KMS-11 (cell line): Measurements from ENCODE around the gene ESX1.

Source experiments
- H2AFZ ChIP-seq: fragments of 200-600 bp; sonication (generic); 2 replicates; pipeline ENCODE4 v1.6.1; 2016; ENCODE audit warnings: antibody characterized with exemption, mixed run types, low read depth
- H3K27ac ChIP-seq: fragments of 200-600 bp; sonication (generic); 2 replicates; pipeline ENCODE4 v1.6.1; 2016; ENCODE audit warnings: mild to moderate bottlenecking, mixed run types
- H3K27me3 ChIP-seq: fragments of 200-600 bp; sonication (generic); 2 replicates; pipeline ENCODE4 v1.6.1; 2017; ENCODE audit warnings: mild to moderate bottlenecking, low read depth, mixed run types, moderate library complexity; ENCODE audit not compliant: insufficient read depth
- H3K36me3 ChIP-seq: fragments of 200-600 bp; sonication (generic); 2 replicates; pipeline ENCODE4 v1.6.1; 2017; ENCODE audit warnings: mild to moderate bottlenecking, mixed run types; ENCODE audit not compliant: insufficient read depth
- H3K4me1 ChIP-seq: fragments of 200-600 bp; sonication (generic); 2 replicates; pipeline ENCODE4 v1.6.1; 2016; ENCODE audit warnings: mild to moderate bottlenecking, low read depth, mixed run types; ENCODE audit not compliant: poor library complexity, severe bottlenecking
- H3K4me2 ChIP-seq: fragments of 200-600 bp; sonication (generic); 2 replicates; pipeline ENCODE4 v1.7.0; 2016; ENCODE audit warnings: mild to moderate bottlenecking, mixed run types
- H3K4me3 ChIP-seq: fragments of 200-600 bp; sonication (generic); IDR thresholded peaks from 2 replicates; pipeline ENCODE4 v1.6.1; 2017; ENCODE audit warnings: low read depth, low read length, mixed read lengths; ENCODE audit not compliant: insufficient read depth
- H3K79me2 ChIP-seq: fragments of 200-600 bp; sonication (generic); 2 replicates; pipeline ENCODE4 v1.6.1; 2016; ENCODE audit warnings: low read depth, mixed run types; ENCODE audit not compliant: insufficient read depth
- H3K9ac ChIP-seq: fragments of 200-600 bp; sonication (generic); 2 replicates; pipeline ENCODE4 v1.6.1; 2016; ENCODE audit warnings: mild to moderate bottlenecking, mixed run types
- H4K20me1 ChIP-seq: fragments of 200-600 bp; sonication (generic); 2 replicates; pipeline ENCODE4 v1.6.1; 2016; ENCODE audit warnings: mild to moderate bottlenecking, mixed run types; ENCODE audit not compliant: insufficient read depth
- CTCF ChIP-seq: fragments of 200-600 bp; sonication (generic); conservative IDR thresholded peaks from 2 replicates; pipeline ENCODE4 v1.6.1; 2017; ENCODE audit warnings: low read depth, mild to moderate bottlenecking, antibody characterized with exemption, low read length, moderate library complexity, mixed read lengths

The ESX1 gene

GRCh38 chrX:104285201-104285600 is 30.5 kb upstream of the ESX1 start:
- H3K9ac ChIP-seq, result no peak overlapping the region
- no peak for TF ChIP-seq CTCF
- no peak overlapping the region for H3K4me3 ChIP-seq
- no peak overlapping the region for H2AFZ ChIP-seq
- no peaks in the 10 kb centered on the region for H3K27me3 ChIP-seq
- H3K4me1 ChIP-seq, result no peaks in the 10 kb centered on the region
- no peak overlapping the region for H3K4me2 ChIP-seq
- no peaks in the 10 kb centered on the region for H3K79me2 ChIP-seq
- no peaks in the 10 kb centered on the region for H4K20me1 ChIP-seq
- no peaks in the 10 kb centered on the region for H3K36me3 ChIP-seq
- H3K27ac ChIP-seq, result no peak overlapping the region

- H3K4me2 ChIP-seq, result no peak overlapping the region
- H3K27ac ChIP-seq, result no peak overlapping the region
- no peak for TF ChIP-seq CTCF
- no peaks in the 10 kb centered on the region for H3K27me3 ChIP-seq
- H3K4me1 ChIP-seq, result no peaks in the 10 kb centered on the region
- H4K20me1 ChIP-seq, result no peaks in the 10 kb centered on the region
- H3K79me2 ChIP-seq, result no peaks in the 10 kb centered on the region
- H2AFZ ChIP-seq, result no peak overlapping the region
- no peak overlapping the region for H3K4me3 ChIP-seq
- H3K9ac ChIP-seq, result no peak overlapping the region
- H3K36me3 ChIP-seq, result no peaks in the 10 kb centered on the region
These were observed 29.8 kb upstream of the ESX1 start for GRCh38 chrX:104284507-104284906.

GRCh38 chrX:104282166-104282725 is 27.5 kb upstream of the ESX1 start:
- no peaks in the 10 kb centered on the region for H3K4me1 ChIP-seq
- no peak for TF ChIP-seq CTCF
- no peaks in the 10 kb centered on the region for H4K20me1 ChIP-seq
- no peaks in the 10 kb centered on the region for H3K36me3 ChIP-seq
- no peak overlapping the region for H2AFZ ChIP-seq
- H3K27ac ChIP-seq, result no peak overlapping the region
- H3K4me3 ChIP-seq, result no peak overlapping the region
- H3K4me2 ChIP-seq, result no peak overlapping the region
- no peaks in the 10 kb centered on the region for H3K27me3 ChIP-seq
- H3K79me2 ChIP-seq, result no peaks in the 10 kb centered on the region
- no peak overlapping the region for H3K9ac ChIP-seq

- no peaks in the 10 kb centered on the region for H3K27me3 ChIP-seq
- H2AFZ ChIP-seq, result no peak overlapping the region
- H3K4me2 ChIP-seq, result no peak overlapping the region
- no peak overlapping the region for H3K27ac ChIP-seq
- no peaks in the 10 kb centered on the region for H3K79me2 ChIP-seq
- no peaks in the 10 kb centered on the region for H3K4me1 ChIP-seq
- no peaks in the 10 kb centered on the region for H3K36me3 ChIP-seq
- no peak overlapping the region for H3K4me3 ChIP-seq
- no peaks in the 10 kb centered on the region for H4K20me1 ChIP-seq
- H3K9ac ChIP-seq, result no peak overlapping the region
- TF ChIP-seq CTCF, result no peak
These were observed 26.8 kb upstream of the ESX1 start for GRCh38 chrX:104281564-104281963.
